Ishikawa (cell line): ENCODE measurements around the gene TATDN3.

ENCODE experiments used
- CEBPB ChIP-seq: IDR thresholded peaks from 2 replicates; pipeline ENCODE4 v1.6.1; 2012
- EP300 ChIP-seq: IDR thresholded peaks from 2 replicates; pipeline ENCODE4 v1.6.1; 2012; ENCODE audit warnings: borderline replicate concordance
- YY1 ChIP-seq: IDR thresholded peaks from 2 replicates; pipeline ENCODE4 v1.6.1; 2012; ENCODE audit warnings: low read depth
- TF ChIP-seq, protein P1 (sequence below): IDR thresholded peaks from 2 replicates; pipeline ENCODE4 v1.6.1; 2012

GRCh38 chr1:212820969-212821368 lies 29.3 kb downstream of the TATDN3 start:
- no peak for TF ChIP-seq EP300
- no peak for TF ChIP-seq YY1
- no peak for TF ChIP-seq CEBPB
- TF ChIP-seq, protein P1, sequence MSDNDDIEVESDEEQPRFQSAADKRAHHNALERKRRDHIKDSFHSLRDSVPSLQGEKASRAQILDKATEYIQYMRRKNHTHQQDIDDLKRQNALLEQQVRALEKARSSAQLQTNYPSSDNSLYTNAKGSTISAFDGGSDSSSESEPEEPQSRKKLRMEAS, result no peak
